Stimulated activated CD4-positive, alpha-beta T cell treated with anti-CD3 and anti-CD28 coated beads, Interleukin-15, amount 100 ng/mL, for 24 hours (primary cell): ENCODE results near the gene STOML1.
A peak's percentile ranks its signal among the peaks of the same experiment; 100 is the strongest.
"Not testable (repeated sequence)": the region's sequence is repeated elsewhere in the genome, so short reads cannot be mapped to it uniquely, and the experiment has no call there.

ENCODE experiments used
- DNase-seq: peaks from one replicate; pipeline ENCODE4 v3.0.0-alpha.2; 2020

The STOML1 gene

DNA sequence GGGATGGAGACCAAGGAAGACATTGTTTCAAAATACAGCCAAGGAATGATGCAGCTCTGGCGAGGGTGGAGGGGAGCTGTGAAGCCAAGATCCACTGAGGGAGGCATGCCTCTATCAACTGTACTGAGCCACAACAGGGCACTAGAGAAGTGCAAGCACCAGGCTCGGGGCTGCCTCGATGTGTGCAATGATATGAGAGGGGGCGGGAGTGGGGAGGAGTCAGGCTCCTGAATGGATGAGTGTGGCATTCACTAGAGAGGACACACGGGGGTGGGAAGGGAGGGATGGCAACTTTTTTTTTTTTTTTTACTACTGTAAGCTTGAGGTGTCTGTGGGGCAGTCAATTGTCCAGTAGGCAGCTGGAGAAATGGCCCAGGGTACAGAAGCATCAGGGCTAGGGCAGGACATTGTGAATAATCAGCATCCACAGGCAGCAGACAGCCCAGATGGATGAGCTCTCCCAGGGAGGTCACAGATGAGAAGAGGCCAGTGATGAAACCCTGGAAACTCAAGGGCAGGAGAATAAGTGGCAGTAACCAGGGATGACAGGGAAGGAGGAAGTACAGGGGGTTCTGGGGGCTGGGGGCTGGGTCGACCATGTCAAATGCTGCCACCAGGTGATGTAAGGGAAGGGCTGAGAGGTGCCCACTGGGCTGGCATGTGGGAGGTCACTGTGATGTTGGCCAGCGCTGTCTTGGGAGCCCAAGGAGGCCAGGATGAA, 5.9 kb downstream of the STOML1 start:
- no peak for DNase-seq

- no peak for DNase-seq
These were observed 6.8 kb downstream of the STOML1 start for GRCh38 chr15:73985101-73985873.

DNA sequence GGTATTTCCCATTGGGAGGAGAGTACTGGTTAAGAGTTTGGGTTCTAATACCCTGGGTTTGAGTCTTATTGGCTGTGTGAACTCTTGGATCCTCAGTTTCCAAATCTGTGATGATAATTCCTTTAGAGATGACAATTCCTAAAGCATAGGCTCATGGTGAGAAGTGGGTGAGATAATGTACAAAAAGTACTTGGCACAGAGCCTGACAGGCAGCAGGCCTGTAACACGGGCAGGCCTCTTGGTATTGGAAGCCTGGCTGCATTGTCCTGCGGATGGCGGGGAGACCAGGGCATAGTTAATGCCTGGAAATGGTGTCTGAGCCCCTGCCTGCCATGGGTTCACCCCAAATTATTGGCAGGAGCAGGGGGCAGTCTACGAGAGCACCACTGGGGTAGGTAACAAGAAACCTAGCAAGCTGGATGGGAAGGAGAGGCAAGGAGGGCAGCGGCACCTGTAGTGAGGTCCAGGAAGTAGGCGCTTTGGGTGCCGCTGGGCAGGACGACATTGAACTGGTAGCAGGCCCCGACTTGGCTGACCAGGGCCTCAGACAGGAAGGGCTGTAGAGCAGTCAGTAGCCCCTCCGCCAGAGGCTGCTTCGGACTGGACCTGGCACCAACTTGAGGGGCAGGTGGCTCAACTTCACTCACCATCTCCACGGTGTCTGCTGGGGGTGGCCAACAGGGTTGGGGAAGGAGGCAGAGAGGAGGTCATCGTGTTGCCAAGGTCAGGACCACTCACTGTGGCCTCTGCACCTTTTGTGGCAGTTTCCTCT, 7.7 kb downstream of the STOML1 start:
- DNase-seq, result no peak

GRCh38 chr15:73983773-73984172, 8.3 kb downstream of the STOML1 start:
- DNase-seq, result no peak

GRCh38 chr15:73983211-73983727, 8.8 kb downstream of the STOML1 start:
- DNase-seq, result no peak

DNA sequence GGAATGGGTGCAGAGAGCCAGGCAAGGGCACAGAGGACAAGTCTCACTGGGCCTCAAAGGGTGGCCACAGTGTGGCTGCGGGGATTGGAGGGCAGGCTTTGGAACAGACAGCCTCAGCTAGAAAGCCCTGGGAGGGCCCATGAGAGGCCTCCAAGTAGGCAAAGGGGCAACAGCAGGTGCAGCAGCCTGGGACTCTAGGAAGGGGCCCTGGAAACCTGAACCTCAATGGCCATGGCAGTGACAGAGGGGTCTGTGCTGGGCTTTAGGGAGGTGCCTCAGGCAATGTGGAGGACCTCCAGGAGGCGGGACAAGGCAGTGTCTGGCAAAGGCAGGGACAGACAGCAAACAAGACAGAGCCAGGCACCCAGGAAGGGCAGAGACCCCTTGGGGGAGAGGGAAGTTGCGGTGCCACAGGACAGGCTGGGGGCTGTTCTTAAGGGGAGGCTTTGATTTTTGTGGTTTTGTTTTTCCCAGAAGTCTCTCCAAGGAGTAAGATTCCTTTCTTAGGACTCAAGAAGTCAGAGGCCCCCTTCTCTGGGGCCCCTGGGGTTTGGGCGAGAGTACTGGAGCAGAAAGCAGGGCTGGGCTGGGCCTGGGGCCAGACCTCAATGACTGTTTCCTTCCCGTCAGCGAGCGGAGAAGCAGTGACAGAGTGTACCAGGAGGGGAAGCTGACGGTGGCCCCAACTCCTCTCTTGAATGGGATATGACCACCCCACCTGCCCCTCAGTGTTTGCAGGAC, 9.7 kb downstream of the STOML1 start:
- DNase-seq, result peak; percentile 65

DNA sequence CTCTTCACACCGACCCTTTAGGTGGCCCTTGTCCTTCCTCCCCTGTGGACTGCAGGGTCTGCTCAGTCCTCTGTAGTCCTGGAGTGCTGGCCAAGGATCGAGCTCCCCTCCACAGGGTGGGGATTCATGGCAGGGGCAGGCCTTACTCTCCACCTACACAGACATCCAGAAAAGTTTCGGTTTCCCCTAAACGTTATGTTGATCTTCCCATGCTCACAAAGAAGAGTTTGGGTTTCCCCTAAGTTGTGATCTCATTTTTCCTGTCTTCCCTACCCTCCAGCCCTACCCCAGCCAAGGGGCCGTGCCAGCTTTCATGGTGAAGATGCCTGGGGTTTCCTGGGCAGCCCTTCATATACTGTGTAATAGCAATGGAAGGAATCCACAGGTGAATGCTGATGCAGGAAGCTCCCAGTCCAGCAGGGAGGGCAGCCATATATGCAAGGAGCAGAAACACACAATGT, 10.3 kb downstream of the STOML1 start:
- peak; percentile 20 for DNase-seq

DNA sequence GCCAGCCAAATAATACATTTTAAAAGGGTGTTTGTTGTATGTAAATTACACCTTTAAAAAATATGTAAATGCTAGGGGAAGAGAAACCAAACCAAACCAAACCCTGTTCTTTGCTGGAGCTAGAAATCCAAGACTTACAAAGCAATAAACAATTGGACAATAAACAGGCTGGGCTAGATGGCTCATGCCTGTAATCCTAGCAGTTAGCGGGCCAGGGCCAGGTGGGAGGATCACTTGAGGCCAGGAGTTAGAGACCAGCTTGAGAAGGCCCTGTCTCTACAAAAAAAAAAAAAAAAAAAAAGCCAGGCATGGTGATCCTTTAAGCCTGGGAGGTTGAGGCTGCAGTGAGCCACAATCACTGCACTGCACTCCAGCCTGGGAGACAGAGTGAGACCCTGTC, 12.5 kb downstream of the STOML1 start:
- DNase-seq, result no peak

DNA sequence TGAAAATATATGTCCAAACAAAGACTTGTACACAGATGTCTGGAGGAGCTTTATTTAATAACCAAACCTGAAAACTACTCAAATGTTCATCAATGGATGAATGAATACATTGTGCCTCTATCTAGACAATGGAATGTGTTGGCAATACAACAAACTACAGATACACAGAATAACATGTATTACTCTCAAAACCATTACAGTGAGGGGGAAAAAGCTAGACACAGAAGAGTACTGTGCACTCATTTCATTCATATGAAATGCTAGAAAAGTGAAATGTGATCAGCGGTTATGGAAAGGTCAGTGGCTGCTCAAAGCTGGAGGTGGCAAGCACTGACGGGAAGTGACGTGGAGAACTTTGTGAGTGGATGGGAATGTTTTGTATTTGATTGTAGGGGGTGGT, 13.2 kb downstream of the STOML1 start:
- no peak for DNase-seq

DNA sequence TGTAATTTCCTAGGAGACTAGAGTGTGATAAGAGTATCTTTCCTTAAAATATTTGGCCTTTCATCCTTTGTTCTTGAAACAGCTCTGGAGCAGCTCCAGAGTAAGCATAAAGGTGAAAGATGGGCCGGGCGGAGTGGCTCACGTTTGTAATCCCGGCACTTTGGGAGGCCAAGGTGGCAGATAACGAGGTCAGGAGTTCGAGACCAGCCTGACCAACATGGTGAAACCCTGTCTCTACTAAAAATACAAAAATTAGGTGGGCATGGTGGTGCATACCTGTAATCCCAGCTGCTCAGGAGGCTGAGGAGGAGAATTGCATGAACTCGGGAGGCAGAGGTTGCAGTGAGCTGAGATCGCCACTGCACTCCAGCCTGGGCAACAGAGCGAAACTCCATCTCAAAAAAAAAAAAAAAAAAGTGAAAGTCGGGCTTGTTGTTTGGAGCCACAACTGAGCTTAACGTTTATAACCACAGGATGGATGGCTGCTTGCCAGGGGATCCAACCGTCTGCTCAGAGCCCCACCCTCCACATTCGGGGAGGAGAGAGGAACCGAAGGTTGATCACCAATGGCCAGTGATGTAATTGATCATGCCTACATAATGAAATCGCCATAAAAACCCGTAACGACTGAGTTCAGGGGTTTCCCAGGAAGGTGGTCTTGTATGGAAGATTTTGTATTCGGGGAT, 16.5 kb downstream of the STOML1 start:
- DNase-seq, result peak; percentile 56

- not testable (repeated sequence) for DNase-seq
These were observed 18.4 kb downstream of the STOML1 start for GRCh38 chr15:73973683-73974200.

DNA sequence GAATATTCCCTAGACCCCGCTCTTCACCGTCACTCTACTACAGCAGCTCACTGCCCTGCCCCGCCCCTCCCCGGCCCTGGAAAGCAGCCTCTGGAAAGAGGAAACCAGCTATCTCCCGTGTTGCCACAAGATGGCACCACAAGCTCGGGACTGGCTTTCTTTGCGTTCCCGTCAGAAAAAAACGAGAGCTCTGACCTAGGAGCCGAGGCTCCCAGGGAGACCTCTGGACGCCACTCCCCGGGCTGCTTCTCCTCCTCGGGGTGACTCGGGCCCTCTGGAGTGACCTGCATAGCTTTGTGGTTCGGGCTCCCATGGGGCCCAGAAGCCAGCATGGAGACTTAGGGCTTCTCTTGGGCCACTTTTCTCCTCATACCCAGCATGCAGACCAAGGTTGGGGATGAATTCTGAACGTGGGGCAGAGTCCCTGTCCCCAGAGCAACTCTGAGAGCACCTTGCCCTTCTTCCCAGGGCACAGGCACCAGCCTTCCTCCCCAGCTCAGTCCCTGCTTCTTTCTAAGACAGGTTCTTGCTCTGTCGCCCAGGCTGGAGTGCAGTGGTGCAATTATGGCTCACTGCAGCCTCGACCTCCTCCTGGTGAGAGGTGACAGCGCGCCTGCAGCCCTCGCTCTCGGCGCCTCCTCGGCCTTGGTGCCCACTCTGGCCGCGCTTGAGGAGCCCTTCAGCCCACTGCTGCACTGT, 19.0 kb downstream of the STOML1 start:
- DNase-seq, result peak; percentile 89

DNA sequence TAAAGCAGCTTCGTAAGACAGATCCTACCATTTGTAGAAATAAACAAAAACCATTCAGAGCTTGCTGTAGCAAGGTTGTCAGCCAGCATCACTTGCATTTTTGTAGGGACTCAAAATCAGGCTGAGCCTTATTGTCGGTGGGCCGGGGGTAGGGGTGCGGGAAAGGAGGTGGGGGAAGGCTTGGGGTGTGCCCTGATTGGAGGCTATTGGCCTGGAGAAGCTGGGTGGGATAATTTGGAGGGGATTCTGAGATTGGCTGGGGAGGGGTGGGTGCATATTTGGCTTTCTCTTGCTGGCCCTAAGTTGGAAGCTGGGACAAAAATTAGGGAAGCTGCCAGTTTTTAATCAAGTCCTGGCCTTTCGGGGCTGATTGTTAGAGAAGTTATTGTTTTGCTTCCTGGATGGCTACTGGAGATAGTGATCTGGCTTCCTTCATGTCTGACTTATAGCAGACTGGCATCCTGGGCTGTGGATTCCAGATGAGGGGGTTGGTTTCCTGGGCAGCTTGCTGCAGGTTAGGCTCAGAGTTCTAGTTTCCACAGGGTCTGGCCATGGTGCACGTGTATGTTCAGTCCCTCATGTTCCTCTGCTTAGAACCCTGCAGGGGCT, 22.8 kb downstream of the STOML1 start:
- DNase-seq, result no peak

- DNase-seq, result no peak
These were observed 23.6 kb downstream of the STOML1 start for GRCh38 chr15:73968461-73968860.

DNA sequence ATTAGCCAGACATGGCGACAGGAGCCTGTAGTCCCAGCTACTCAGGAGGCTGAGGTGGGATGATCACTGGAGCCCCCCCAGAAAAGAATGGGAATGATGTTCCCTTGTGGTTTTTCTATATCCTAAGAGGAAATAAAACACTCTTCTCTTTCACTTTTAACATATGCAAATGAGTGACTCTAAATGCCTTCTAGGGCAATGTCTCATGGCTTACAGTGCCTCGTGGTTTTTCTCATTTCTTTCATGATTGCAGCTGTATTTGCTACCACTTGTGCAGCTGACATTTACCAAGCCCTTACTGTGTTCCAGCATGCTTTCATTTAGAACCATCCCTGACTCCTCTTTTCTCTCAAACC, 26.4 kb downstream of the STOML1 start:
- peak; percentile 17 for DNase-seq

- peak; percentile 80 for DNase-seq
These were observed 26.9 kb downstream of the STOML1 start for GRCh38 chr15:73965094-73965757.

DNA sequence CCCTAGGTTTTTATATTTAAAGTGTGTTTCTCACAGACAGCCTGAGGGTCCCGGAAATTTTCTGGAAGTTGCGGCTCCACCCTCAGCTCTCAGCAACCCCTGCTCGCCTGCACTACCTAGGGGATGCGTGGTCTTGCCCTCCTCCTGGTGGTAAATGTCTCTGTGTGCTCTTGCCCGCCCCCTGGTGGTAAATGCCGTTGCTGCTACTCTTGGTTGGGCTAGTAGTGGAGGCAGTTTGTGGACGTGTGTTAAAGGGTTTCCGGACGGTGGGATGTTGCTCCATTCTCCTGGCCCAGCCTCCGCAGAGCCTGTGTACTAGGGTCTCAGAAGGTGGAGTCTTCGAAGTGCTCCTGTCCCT, 27.4 kb downstream of the STOML1 start:
- DNase-seq, result peak; percentile 90

DNA sequence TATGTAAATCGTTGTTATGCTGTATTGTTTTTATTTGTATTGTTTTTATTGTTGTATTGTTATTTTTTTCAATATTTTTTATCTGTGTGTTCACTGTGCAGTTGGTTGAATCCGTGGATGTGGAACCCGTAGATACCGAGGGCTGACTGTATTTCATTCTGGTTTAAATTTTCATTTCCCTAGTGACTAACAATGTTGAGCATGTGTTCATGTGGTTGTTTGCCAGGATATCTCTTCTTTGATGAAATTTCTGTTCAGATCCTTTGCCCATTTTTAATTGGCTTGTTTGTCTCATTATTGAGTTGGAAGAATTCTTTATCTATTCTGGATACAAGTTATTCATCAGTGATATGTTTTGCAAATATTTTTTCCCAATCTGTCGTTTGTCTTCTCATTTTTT, 29.7 kb downstream of the STOML1 start:
- DNase-seq, result no peak

GRCh38 chr15:73960472-73961070, 31.5 kb downstream of the STOML1 start:
- DNase-seq, result not testable (repeated sequence)

- DNase-seq, result no peak
These were observed 32.3 kb downstream of the STOML1 start for GRCh38 chr15:73959801-73960200.
